ENCODE results near the gene XRN1. TPM values are rescaled to one million over a fixed set of nuclear protein-coding genes. Genes with fewer than 3 reads are reported as not detected.

The XRN1 gene
- polyA plus RNA-seq, 1 donor (not counting 4 experiments of a cell fraction or from before 2014, with no cell fraction given): 14.4 TPM

DNA sequence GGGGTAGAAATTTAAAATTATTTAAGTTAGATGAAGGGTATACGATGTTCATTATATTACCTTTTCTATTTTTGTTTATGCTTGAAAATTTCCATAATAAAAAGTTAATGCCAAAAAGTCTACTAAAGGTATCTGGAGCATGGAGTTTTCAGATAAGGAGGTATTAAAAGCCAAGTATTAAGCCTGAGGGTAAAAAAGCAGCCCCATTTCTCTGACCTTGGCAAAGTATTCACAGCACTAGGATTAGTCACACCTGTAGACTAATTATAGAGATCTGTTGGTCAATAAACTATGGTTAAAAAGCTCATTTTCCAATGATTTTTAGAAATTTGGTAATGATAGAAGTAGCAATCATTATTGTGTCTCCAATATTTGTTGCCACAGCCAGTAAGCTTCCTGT is 23.1 kb downstream of the XRN1 start:
- Histone ChIP-seq H3K9ac (ENCODE audit: control insufficient read depth, extremely low read depth, insufficient read depth, low read length) (no peak overlapping the region), H4K20me1 (ENCODE audit: control insufficient read depth, extremely low read depth, insufficient read depth, low read length) (no peaks in the 10 kb centered on the region), H2AFZ (ENCODE audit: control insufficient read depth, low read length) (no peak overlapping the region), H3K79me2 (ENCODE audit: control insufficient read depth, insufficient read depth, low read length) (no peaks in the 10 kb centered on the region), H3K4me1 (ENCODE audit: control insufficient read depth, extremely low read depth, insufficient read depth, low read length) (no peaks in the 10 kb centered on the region), H3K9me3 (ENCODE audit: control insufficient read depth, low read depth, low read length) (no peaks in the 10 kb centered on the region), H3K4me3 (ENCODE audit: control insufficient read depth in 2 of 3, extremely low read depth in 1 of 3, insufficient read depth in 2 of 3, low read depth in 1 of 3, low read length in 3 of 3) (no peak overlapping the region), H3K4me2 (ENCODE audit: control insufficient read depth, extremely low read depth, insufficient read depth, low read depth, low read length) (no peak overlapping the region), H3K9me1 (ENCODE audit: control insufficient read depth, extremely low read depth, insufficient read depth, low read length) (no peaks in the 10 kb centered on the region), H3K27me3 (ENCODE audit: control insufficient read depth, extremely low read depth, insufficient read depth, low read length) (no peaks in the 10 kb centered on the region), H3K36me3 (ENCODE audit: control insufficient read depth in 2 of 2, extremely low read depth in 1 of 2, insufficient read depth in 2 of 2, low read length in 2 of 2) (peaks cover 2% of the 10 kb centered on the region in 2 experiments), H3K27ac (ENCODE audit: control insufficient read depth, insufficient read depth, low read length) (no peak overlapping the region)
- dilution Hi-C loops (cut with MboI; ENCODE audit: extremely low pct_ligation_motif_present, low sequenced_read_pairs): no loop called here
- TF ChIP-seq EZH2 (IDR thresholded peaks at IDR 0.05; ENCODE audit: low read length): no peak
- TF ChIP-seq, protein P1, sequence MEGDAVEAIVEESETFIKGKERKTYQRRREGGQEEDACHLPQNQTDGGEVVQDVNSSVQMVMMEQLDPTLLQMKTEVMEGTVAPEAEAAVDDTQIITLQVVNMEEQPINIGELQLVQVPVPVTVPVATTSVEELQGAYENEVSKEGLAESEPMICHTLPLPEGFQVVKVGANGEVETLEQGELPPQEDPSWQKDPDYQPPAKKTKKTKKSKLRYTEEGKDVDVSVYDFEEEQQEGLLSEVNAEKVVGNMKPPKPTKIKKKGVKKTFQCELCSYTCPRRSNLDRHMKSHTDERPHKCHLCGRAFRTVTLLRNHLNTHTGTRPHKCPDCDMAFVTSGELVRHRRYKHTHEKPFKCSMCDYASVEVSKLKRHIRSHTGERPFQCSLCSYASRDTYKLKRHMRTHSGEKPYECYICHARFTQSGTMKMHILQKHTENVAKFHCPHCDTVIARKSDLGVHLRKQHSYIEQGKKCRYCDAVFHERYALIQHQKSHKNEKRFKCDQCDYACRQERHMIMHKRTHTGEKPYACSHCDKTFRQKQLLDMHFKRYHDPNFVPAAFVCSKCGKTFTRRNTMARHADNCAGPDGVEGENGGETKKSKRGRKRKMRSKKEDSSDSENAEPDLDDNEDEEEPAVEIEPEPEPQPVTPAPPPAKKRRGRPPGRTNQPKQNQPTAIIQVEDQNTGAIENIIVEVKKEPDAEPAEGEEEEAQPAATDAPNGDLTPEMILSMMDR (optimal IDR thresholded peaks at IDR 0.05 in 1 of 3, IDR thresholded peaks at IDR 0.05 in 1 of 3, conservative IDR thresholded peaks at IDR 0.05 in 1 of 3; ENCODE audit: extremely low read depth in 1 of 3, insufficient read depth in 2 of 3, low read length in 3 of 3): no peak
- FAIRE-seq: no peak
- DNase-seq (ENCODE audit: low read depth, low spot score): no peak

DNA sequence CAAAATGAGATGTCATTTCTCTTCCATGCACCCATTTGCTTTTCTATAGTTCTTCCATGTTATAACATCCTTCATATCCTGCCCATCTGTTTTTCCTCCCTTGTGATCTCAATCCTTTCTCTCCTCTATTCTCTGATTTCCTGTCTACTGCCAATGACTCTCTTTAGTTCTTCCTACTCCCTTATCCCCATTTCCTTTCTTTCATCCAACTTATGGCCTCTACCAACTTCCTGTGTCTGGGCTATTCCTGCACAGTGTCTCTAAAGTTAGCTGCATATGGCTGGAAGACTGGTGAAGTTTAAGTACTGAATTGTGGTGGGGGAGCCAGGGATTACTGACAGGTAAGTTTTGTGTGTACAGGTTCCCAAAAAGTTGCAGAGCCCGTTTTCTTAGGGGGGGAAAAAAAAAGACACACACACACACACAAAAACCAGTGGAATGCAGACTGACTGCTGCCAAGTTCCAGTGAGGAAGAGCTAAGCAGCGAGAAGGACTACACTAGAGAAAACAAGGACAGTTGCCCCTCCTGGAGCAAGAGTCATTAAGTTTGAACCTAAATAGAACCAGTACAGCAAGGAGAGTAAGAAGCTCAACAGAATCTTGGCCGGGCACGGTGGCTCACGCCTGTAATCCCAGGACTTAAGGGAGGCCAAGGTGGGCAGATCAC is 28.8 kb downstream of the XRN1 start:
- Histone ChIP-seq H3K27ac (ENCODE audit: control insufficient read depth, insufficient read depth, low read length) (no peak overlapping the region), H3K36me3 (ENCODE audit: control insufficient read depth in 2 of 2, extremely low read depth in 1 of 2, insufficient read depth in 2 of 2, low read length in 2 of 2) (peaks cover 0 to 8% of the 10 kb centered on the region in 2 experiments), H3K4me1 (ENCODE audit: control insufficient read depth, extremely low read depth, insufficient read depth, low read length) (no peaks in the 10 kb centered on the region), H3K9ac (ENCODE audit: control insufficient read depth, extremely low read depth, insufficient read depth, low read length) (no peak overlapping the region), H3K9me1 (ENCODE audit: control insufficient read depth, extremely low read depth, insufficient read depth, low read length) (no peaks in the 10 kb centered on the region), H2AFZ (ENCODE audit: control insufficient read depth, low read length) (no peak overlapping the region), H3K4me2 (ENCODE audit: control insufficient read depth, extremely low read depth, insufficient read depth, low read depth, low read length) (no peak overlapping the region), H3K9me3 (ENCODE audit: control insufficient read depth, low read depth, low read length) (no peaks in the 10 kb centered on the region), H4K20me1 (ENCODE audit: control insufficient read depth, extremely low read depth, insufficient read depth, low read length) (no peaks in the 10 kb centered on the region), H3K79me2 (ENCODE audit: control insufficient read depth, insufficient read depth, low read length) (no peaks in the 10 kb centered on the region), H3K27me3 (ENCODE audit: control insufficient read depth, extremely low read depth, insufficient read depth, low read length) (no peaks in the 10 kb centered on the region), H3K4me3 (ENCODE audit: control insufficient read depth in 2 of 3, extremely low read depth in 1 of 3, insufficient read depth in 2 of 3, low read depth in 1 of 3, low read length in 3 of 3) (no peak overlapping the region)
- DNase-seq (ENCODE audit: low read depth, low spot score): no peak
- TF ChIP-seq, protein P1 (optimal IDR thresholded peaks at IDR 0.05 in 1 of 3, IDR thresholded peaks at IDR 0.05 in 1 of 3, conservative IDR thresholded peaks at IDR 0.05 in 1 of 3; ENCODE audit: extremely low read depth in 1 of 3, insufficient read depth in 2 of 3, low read length in 3 of 3): no peak
- no peak for TF ChIP-seq EZH2 (IDR thresholded peaks at IDR 0.05; ENCODE audit: low read length)
- no peak for FAIRE-seq
- dilution Hi-C loops (cut with MboI; ENCODE audit: extremely low pct_ligation_motif_present, low sequenced_read_pairs): no loop called here

Data from keratinocyte (primary cell).